Endothelial cell of umbilical vein (primary cell): ENCODE data around the gene RAI1. TPM values are rescaled to one million over a fixed set of nuclear protein-coding genes. Genes with fewer than 3 reads are reported as not detected.

ENCODE experiments used
- BruUV-seq: library from RNA; stranded (reverse); fragments of 400-500 nt; replicated peaks from 2 replicates; lab custom pipeline; 2021; lab: Mats Ljungman, UMichigan
- CTCF ChIA-PET: fragments of 300-600, 350-600 bp; sonication (Branson Sonifier 250); formaldehyde crosslinking; loops from one replicate; lab custom pipeline; 2021; ENCODE audit warnings: antibody characterized with exemption, inconsistent platforms; lab: Charles Lee
- POLR2A ChIA-PET: fragments of 300-600, 350-600 bp; sonication (Branson Sonifier 250); formaldehyde crosslinking; loops from one replicate; lab custom pipeline; 2021; ENCODE audit warnings: antibody characterized with exemption, inconsistent platforms; lab: Charles Lee
- DNase-seq: peaks from one replicate; pipeline ENCODE4 v3.0.0-alpha.2; 2011; ENCODE audit warnings: low read depth, low spot score
- FAIRE-seq: peaks from 2 replicates; lab custom pipeline; 2011; peaks lifted over from hg19 to GRCh38; lab: Jason Lieb, UNC
- H2AFZ ChIP-seq: 2 replicates; pipeline ENCODE4 v1.6.0; 2012; ENCODE audit warnings: low read depth, low read length, control low read depth, inconsistent platforms
- H3K27ac ChIP-seq: 2 replicates; pipeline ENCODE4 v1.5.1; 2011; ENCODE audit warnings: low read depth, mild to moderate bottlenecking, control low read depth, low read length, moderate library complexity; ENCODE audit not compliant: insufficient read depth
- H3K27me3 ChIP-seq, 2 experiments: 2 replicates each; pipeline versions ENCODE4 v1.6.0 to v1.6.1; 2011; ENCODE audit warnings: low read length in 2 of 2, mixed read lengths in 1 of 2; ENCODE audit not compliant: control insufficient read depth in 2 of 2, insufficient read depth in 2 of 2
- H3K36me3 ChIP-seq, 2 experiments: 2 replicates in 1 of 2; 3 replicates in 1 of 2; pipeline ENCODE4 v1.5.1; 2011; ENCODE audit warnings: low read length in 2 of 2, mild to moderate bottlenecking in 1 of 2, moderate library complexity in 1 of 2; ENCODE audit not compliant: control insufficient read depth in 2 of 2, insufficient read depth in 2 of 2; ENCODE audit errors: extremely low read depth in 1 of 2
- H3K4me1 ChIP-seq: 3 replicates; pipeline ENCODE4 v1.5.1; 2011; ENCODE audit warnings: mild to moderate bottlenecking, low read length; ENCODE audit not compliant: control insufficient read depth, insufficient read depth; ENCODE audit errors: extremely low read depth
- H3K4me2 ChIP-seq: 2 replicates; pipeline ENCODE4 v1.6.1; 2011; ENCODE audit warnings: low read length, control low read depth, mixed read lengths; ENCODE audit not compliant: insufficient read depth
- H3K4me3 ChIP-seq, 3 experiments: fragments of 200-600 bp in 1 of 3; sonication (generic), shearing (Covaris generic) in 1 of 3; replicated peaks in 1 of 3; 2 replicates each; pipeline ENCODE4 v1.5.1; 2011 to 2016; ENCODE audit warnings: control low read depth in 3 of 3, low read length in 3 of 3, mild to moderate bottlenecking in 2 of 3, inconsistent platforms in 1 of 3, low read depth in 1 of 3, moderate library complexity in 1 of 3; ENCODE audit not compliant: insufficient read depth in 1 of 3
- H3K79me2 ChIP-seq: 2 replicates; pipeline ENCODE4 v1.6.0; 2012; ENCODE audit warnings: low read length, inconsistent platforms; ENCODE audit not compliant: control insufficient read depth, insufficient read depth
- H3K9ac ChIP-seq: replicated peaks from 2 replicates; pipeline ENCODE3; 2011; ENCODE audit warnings: low read length, control low read depth; ENCODE audit not compliant: insufficient read depth; ENCODE audit errors: extremely low read depth
- H3K9me1 ChIP-seq: replicated peaks from 3 replicates; pipeline ENCODE4 v1.6.0; 2011; ENCODE audit warnings: mild to moderate bottlenecking, low read length; ENCODE audit not compliant: control insufficient read depth, insufficient read depth; ENCODE audit errors: extremely low read depth
- H3K9me3 ChIP-seq: replicated peaks from 2 replicates; pipeline ENCODE4 v1.5.1; 2012; ENCODE audit warnings: low read length, inconsistent platforms; ENCODE audit not compliant: control insufficient read depth, insufficient read depth
- H4K20me1 ChIP-seq: replicated peaks from 2 replicates; pipeline ENCODE3; 2011; ENCODE audit warnings: mild to moderate bottlenecking, low read length; ENCODE audit not compliant: control insufficient read depth, insufficient read depth; ENCODE audit errors: extremely low read depth
- EZH2 ChIP-seq: IDR thresholded peaks from 2 replicates; pipeline ENCODE4 v1.6.1; 2012; ENCODE audit warnings: borderline replicate concordance, low read depth, mild to moderate bottlenecking, moderate library complexity, low read length, inconsistent platforms; ENCODE audit not compliant: severe bottlenecking
- FOS ChIP-seq: IDR thresholded peaks from 2 replicates; pipeline ENCODE4 v1.6.1; 2011; ENCODE audit warnings: mild to moderate bottlenecking, low read length, moderate library complexity, borderline replicate concordance; ENCODE audit not compliant: insufficient read depth
- GATA2 ChIP-seq: IDR thresholded peaks from 2 replicates; pipeline ENCODE4 v1.7.0; 2011; ENCODE audit warnings: low read depth, mild to moderate bottlenecking, moderate library complexity, mixed read lengths, low read length; ENCODE audit not compliant: insufficient read length, insufficient read depth
- JUN ChIP-seq: IDR thresholded peaks from 2 replicates; pipeline ENCODE4 v1.6.1; 2011; ENCODE audit warnings: borderline replicate concordance, low read depth; ENCODE audit not compliant: insufficient read length, insufficient read depth
- MYC ChIP-seq: IDR thresholded peaks from one replicate; pipeline ENCODE4 v1.6.1; 2011; ENCODE audit warnings: mild to moderate bottlenecking, low read depth, low read length
- POLR2A ChIP-seq: IDR thresholded peaks from 2 replicates; pipeline ENCODE4 v1.6.1; 2012; ENCODE audit warnings: low read depth, mild to moderate bottlenecking, control low read depth, low read length
- POLR2AphosphoS5 ChIP-seq: IDR thresholded peaks from 2 replicates; pipeline ENCODE4 v1.6.1; 2012; ENCODE audit warnings: low read depth, mild to moderate bottlenecking, control low read depth, low read length, moderate library complexity; ENCODE audit not compliant: insufficient read depth
- dilution Hi-C: fragments of 300-500 bp; cut with MboI; formaldehyde crosslinking; loops from one replicate; pipeline ENCODE4 v1.15.0; 2019; ENCODE audit warnings: low sequenced_read_pairs; ENCODE audit not compliant: extremely low pct_ligation_motif_present
- intact Hi-C: fragments of 100-400 bp; cut with micrococcal nuclease; formaldehyde crosslinking; loops from one replicate; pipeline ENCODE4 v1.10.0; 2022
- polyA plus RNA-seq, 4 experiments: library from polyadenylated mRNA; depleted of rRNA in 3 of 4; stranded (reverse) in 3 of 4; unstranded in 1 of 4; fragments of >200 nt; gene quantifications; 2 replicates each; pipeline versions ENCODE4 v1.2.1 to v1.2.3, GENCODE V29; 2011 to 2012; ENCODE audit warnings: missing spikeins in 1 of 4
- total RNA-seq: library from RNA; stranded (reverse); gene quantifications from 2 replicates; pipeline ENCODE4 v1.2.3, GENCODE V29; 2021
- TF ChIP-seq, protein P1 (sequence below): IDR thresholded peaks from 2 replicates; pipeline ENCODE4 v1.6.1; 2011; ENCODE audit not compliant: insufficient read depth, insufficient read length
- TF ChIP-seq, protein P2 (sequence below), 2 donors: IDR thresholded peaks; 1 replicate in 1 of 2; 2 replicates in 1 of 2; pipeline ENCODE4 v1.5.1; 2011; ENCODE audit warnings: low read length in 2 of 2, mild to moderate bottlenecking in 2 of 2, moderate library complexity in 2 of 2, control low read depth in 1 of 2, inconsistent platforms in 1 of 2, low read depth in 1 of 2; ENCODE audit not compliant: insufficient read depth in 1 of 2; ENCODE audit errors: extremely low read depth in 1 of 2

Gene RAI1
- total and polyA plus RNA-seq, 2 donors (not counting 3 experiments of a cell fraction or from before 2014, with no cell fraction given): 7.8 to 43.3 TPM

DNA sequence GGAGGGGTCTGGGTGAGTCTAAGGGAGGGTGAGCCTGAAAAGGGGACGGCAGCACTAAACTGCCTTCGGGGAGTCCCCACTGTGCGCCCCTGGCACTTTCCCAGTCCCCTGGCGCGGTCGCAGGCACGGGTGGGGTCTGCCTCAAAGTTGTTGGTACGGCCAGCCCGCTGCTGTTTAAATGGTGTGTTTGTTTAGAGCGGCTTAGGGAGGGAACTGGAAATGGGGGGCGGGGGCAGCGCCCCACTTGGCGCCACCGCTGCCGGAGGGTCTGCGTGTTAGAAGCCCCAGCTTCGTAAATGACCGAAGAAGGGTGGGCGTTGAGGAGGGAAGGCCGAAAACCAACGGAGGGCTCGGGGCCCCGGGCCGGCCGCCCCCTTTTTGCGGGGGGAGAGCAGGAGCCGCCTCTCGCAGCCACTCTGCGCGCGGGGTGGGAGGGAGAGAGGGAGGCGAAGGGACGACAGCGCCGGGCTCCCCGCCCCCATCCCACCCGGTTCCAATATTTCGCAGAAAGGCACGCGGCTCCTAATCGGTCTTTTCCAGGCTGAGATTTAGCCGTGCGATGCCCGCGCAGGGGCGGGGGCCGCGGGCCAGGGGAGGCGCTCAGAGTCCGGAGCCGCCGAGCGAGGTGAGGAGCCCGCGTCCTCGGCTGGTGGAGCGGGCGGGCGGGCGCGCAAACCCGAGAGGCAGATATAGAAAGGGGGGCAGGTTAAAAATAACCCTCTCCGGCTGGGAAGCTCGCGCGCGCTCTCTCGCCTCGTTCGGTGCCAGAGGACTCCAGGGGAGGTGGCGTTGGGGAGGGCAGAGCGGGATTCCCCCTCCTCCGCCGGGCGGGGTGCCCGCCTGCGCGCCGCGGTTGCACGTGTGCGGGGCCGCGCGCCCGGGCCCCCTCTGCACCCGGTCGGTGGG is 100.6 kb downstream of the RAI1 start:
- dilution Hi-C loops: no loop called here
- CTCF ChIA-PET: interaction anchor here (0.8 to 1.5 kb wide), 3 partner anchors 11 to 96 kb away, joined by 3 to 4 read pairs (median 3); no protein-coding TSS in a partner anchor
- TF ChIP-seq FOS (no peak), JUN (no peak), GATA2 (no peak), EZH2 (no peak), POLR2AphosphoS5 (no peak), MYC (no peak), POLR2A (no peak)
- TF ChIP-seq, protein P1, sequence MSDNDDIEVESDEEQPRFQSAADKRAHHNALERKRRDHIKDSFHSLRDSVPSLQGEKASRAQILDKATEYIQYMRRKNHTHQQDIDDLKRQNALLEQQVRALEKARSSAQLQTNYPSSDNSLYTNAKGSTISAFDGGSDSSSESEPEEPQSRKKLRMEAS: no peak
- TF ChIP-seq, protein P2, sequence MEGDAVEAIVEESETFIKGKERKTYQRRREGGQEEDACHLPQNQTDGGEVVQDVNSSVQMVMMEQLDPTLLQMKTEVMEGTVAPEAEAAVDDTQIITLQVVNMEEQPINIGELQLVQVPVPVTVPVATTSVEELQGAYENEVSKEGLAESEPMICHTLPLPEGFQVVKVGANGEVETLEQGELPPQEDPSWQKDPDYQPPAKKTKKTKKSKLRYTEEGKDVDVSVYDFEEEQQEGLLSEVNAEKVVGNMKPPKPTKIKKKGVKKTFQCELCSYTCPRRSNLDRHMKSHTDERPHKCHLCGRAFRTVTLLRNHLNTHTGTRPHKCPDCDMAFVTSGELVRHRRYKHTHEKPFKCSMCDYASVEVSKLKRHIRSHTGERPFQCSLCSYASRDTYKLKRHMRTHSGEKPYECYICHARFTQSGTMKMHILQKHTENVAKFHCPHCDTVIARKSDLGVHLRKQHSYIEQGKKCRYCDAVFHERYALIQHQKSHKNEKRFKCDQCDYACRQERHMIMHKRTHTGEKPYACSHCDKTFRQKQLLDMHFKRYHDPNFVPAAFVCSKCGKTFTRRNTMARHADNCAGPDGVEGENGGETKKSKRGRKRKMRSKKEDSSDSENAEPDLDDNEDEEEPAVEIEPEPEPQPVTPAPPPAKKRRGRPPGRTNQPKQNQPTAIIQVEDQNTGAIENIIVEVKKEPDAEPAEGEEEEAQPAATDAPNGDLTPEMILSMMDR (IDR thresholded peaks at IDR 0.05; ENCODE audit: extremely low read depth in 1 of 2, insufficient read depth in 1 of 2, low read depth in 1 of 2, low read length in 2 of 2): no peak
- peak overlapping the region; percentile 50 for H3K4me2 ChIP-seq
- H3K4me3 ChIP-seq: peak overlapping the region in 2 of 3 experiments; percentile 26 to 30
- peaks cover 3% of the 10 kb centered on the region for H4K20me1 ChIP-seq
- H3K9me3 ChIP-seq: no peaks in the 10 kb centered on the region
- peak; percentile 58 for FAIRE-seq
- BruUV-seq: no TSS peak
- peaks cover 2% of the 10 kb centered on the region for H3K79me2 ChIP-seq
- H3K36me3 ChIP-seq: peaks cover 0 to 5% of the 10 kb centered on the region in 2 experiments
- DNase-seq: peak; percentile 20
- no peaks in the 10 kb centered on the region for H3K9me1 ChIP-seq
- peaks cover 30% of the 10 kb centered on the region for H3K4me1 ChIP-seq
- H3K27me3 ChIP-seq: no peaks in the 10 kb centered on the region
- no peak overlapping the region for H3K9ac ChIP-seq
- no peak overlapping the region for H3K27ac ChIP-seq
- intact Hi-C loops: loop anchor here (5.0 kb wide), 1 partner anchor 55 kb away; no protein-coding TSS in a partner anchor
- H2AFZ ChIP-seq: no peak overlapping the region
- POLR2A ChIA-PET: no interaction called here
